Erythroblast (primary cell): Measurements from ENCODE around the gene NFRKB.

Experiments used
- GATA1 ChIP-seq: IDR thresholded peaks from 2 replicates; pipeline ENCODE4 v1.6.1; 2011; ENCODE audit warnings: low read depth, mild to moderate bottlenecking, control low read depth, low read length, moderate library complexity
- POLR2A ChIP-seq: IDR thresholded peaks from 2 replicates; pipeline ENCODE4 v1.6.1; 2011; ENCODE audit warnings: mild to moderate bottlenecking, low read length

DNA sequence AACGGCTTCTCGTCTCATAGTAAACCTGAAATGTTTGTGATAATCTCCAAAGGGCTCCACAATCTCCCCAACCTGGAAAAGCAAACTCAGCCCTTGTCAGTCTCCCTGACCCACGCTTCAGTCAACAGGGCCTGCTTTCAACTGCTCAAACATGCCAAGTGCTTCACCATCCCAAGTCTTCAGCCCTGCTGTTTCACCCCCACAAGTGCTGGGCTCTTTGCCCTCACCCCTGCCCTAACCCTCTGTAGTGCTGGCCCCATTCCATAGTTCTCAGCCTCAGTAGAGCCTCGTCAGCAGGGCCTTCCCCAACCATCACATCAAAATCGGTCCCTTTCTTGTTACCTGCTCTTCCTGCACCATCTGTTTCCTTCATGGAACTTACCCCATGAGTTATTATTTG, 43.4 kb upstream of the NFRKB start:
- TF ChIP-seq POLR2A (no peak), GATA1 (no peak)
